ENCODE measurements around the gene MMEL1.
"Not testable (repeated sequence)": the region's sequence is repeated elsewhere in the genome, so short reads cannot be mapped to it uniquely, and the experiment has no call there.

MMEL1 gene

DNA sequence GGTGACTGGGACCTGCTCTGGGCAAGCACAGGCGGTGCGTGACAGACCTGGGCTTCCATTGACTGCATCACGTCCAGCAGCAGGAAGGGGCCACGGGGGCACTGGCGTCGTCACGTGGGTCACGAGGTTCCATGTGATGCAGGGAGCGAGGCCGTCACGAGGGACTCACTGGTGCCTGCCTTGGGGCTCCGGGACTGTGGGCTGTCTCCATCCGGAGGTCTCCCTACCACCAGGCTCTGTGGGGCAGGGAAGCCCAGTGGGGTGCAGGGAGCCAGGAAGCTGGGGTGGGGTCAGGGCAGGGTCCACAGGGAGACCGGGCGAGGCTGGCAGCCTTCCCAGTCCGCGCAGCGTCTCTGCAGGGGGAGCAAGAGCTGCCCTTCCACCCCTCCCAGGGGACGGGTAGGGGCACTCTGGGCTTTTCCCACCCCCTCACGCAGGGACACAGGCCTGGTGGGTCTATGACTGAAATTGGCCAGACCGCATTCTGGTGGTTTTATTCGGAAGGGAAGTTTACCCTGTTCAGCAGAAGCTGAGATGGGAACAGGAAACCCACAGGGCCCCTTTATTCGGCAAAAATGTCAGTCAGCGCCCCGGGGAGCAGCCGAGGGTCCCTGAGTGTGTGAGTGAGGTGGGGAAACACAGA is 77.1 kb downstream of the MMEL1 start:
- peak; percentile 74 to 78 for DNase-seq

DNA sequence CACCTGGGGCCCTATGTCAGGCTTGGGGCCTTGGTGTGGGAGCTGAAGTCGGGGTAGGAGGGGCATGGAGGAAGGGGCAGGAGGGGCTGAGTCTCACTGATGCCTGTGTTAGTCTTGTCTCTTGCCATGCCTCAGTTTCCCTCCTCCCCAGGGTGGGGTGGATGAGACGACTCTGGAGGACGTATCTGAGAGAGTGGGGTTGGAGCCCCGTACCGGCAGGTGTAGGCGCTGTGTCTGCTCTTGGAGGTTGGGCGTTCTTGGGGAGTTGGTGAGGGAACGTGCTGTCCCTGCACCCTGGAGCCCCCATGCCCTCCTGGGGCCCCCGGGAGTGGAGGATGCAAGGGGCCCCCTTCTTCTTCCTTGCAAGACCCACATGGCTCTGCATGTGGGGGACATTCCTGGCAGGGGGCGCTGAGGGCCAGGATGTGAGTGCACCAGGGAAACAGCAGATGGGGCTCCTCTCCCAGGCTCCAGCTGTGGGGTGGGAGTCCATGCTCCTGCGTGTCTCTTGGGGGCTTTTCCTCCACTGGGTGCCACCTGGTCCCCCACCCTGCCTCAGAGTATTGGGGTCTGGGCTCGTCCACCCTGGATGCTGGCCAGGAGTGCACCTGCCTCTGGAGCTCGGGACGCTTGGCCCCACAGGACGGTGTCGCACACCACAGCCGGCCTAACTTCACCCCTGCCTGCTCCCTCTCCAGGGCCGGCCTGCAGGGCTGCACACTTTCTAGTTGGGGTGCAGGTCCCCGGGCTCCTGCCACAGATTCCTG is 78.0 kb downstream of the MMEL1 start:
- peak; percentile 64 for DNase-seq

DNA sequence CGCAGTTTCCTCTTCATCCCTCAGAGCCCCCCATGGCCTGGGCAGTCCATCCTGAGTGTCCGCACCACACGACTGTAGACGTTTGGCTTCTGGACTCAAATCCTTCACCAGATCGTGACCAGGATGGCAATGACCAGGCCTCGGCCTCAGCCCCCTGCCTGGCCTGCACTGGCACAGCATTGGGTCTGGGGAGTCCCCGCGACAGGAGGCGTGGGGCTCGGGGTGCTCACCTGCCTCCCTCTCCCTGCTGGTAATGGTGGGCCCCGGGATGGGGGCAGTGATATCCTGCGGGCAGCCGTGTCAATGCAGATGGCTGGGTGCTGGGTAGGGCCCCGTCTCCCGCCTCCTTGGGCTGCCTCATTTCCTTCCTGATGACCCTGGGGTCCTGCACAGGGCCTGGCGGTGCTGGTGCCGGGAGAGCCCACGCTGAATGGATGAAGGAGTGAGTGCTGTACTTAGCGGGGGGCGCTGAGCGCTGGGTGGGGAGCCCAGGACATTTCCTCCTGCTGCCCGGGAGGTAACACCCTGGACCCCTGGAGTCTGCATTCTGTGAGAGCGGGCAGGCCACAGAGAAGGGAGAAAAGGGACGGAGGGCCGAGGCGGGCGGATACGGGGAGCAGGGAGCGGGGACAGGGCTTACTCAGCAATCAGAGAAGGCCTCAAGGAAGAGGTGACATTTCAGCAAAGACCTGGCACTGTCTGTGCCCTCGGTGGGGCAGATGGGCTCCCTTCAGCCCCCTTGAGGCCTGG is 78.8 kb downstream of the MMEL1 start:
- DNase-seq = no peak

DNA sequence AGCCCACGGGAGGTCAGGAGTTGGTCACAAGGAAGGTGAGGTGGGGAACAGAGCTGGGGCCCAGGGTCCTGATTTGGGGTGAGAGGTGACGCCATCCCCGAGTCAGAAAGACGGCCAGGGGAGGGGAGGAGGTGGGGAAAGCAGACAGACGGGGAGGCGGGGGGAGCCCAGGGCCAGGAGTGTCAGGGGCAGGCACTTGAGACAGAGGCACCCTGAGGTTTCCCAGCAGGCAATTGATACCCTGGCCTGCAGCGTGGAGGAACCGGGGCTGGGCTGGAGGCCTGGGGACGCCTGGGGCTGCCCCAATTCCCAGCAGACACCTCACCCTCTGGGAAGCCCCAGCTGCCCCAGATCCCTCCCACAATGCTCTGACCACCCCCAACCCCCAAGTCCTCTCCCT is 79.7 kb downstream of the MMEL1 start:
- DNase-seq = not testable (repeated sequence)

DNA sequence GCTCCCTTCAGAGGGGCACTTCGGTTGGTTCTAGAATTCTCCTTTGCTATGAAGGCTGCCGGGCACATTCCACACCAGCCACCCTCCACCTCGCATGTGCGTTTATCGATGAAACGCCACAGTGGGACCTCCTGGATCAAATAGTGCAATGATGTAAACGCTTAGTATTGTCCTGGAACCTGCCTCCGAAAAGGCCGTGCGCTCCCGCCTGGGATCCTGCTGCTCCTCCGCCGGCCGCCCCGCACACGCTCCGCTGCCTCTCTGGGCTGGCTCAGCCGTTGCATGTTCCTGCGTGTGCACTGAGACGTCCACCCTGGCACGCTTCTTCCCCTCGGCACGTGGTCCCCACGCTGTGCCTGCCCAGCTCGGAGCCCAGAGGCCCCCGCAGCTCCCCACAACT is 80.6 kb downstream of the MMEL1 start:
- DNase-seq = no peak

DNA sequence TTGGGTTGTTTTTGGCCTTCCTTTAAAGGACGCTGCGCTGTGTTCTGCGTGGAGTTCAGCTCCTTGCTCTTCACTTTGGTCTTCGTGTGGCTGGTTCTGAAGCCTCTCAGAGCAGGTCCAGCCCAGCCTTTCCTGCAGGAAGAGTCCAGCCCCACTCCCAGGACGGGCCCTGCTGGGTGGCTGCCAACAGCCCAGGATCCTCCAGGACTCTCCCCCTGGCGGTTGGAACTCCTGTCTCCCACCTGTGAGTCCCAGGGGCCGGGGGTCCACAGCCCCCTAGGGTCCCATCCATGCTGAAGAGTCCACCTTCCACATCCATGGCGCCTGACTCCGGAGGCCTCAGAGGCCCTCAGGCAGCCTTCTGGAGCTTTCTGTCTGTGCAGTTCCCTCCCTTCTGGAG is 81.3 kb downstream of the MMEL1 start:
- DNase-seq = not testable (repeated sequence)

DNA sequence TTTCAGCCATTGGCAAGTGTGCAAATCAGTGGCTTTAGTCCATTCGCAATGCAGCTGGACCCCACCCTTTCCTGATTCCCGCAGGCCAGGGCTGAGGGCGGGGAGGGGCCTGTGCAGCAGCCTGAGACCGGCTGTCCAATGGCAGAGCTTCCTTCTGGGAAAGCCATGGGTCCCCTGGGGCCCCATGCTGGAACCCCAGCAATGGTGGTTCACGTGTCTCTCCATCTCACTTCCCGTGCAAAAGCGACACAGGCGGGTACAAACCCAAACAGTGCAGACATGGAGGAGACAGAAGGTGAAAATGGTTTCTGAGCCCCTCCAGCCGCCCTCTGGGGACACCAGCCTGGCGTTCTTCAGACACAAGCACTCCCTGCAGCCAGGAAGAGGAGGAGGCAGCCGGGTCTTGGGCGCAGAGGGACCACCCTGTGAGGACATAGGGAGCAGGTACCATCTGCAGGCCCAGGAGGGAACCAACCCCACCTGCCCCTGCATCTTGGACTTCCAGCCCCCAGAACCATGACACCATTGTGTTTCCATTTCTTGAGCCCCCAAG is 82.4 kb downstream of the MMEL1 start:
- DNase-seq = not testable (repeated sequence)

DNA sequence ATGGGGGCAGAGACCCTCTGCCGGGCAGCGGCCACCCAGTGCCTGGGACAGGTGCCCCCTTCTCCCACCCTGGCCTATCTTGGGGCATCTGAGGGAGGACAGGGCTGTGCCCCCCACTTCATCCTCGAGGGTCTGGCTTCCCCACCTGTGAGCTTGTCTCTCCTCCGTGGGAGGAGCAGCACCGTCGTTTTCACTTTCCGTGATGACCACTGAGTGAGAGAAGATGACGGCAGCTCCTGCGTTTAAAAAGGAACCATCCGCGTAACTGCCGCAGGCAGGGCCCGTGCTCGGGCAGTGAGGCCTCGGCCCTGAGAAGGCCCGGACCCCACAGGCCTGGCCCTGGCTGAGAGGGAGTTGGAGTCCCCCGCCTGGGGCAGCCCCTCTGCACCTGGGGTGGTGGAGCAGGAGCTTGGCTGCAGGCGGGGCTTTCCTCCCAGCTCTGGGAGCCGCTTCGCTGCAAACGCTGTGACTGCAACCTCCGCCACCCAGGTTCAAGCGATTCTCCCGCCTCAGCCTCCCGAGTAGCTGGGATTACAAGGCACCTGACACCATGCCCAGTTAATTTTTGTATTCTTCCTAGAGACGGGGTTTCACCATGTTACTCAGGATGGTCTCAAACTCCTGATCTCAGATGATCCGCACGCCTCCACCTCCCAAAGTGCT is 83.3 kb downstream of the MMEL1 start:
- DNase-seq = not testable (repeated sequence)

DNA sequence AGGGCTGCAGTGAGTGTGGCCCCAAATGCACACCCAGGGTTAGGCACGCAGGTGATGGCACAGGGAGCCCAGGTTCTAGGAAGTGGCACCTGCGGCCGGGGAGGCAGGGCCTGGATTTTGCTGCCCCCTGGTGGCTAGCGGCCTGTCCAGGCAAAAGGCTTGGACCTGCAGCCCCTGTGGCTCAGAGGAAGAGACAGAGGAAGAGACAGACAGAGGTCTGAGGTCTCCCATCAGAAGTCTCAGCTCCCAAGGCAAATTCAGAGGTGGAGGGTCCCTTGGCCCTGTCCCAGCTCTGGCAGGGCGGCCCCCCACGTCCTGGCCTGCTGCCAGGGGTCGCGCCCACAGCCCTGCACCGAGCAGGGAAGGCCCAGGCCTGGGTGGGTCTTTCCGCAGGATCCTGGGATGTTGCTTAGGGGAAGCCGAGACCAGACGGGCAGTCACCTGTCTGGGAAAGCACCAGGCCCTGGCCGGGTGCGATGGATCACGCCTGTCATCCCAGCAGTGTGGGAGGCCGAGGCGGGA is 84.7 kb downstream of the MMEL1 start:
- peak; percentile 87 to 89 for DNase-seq

DNA sequence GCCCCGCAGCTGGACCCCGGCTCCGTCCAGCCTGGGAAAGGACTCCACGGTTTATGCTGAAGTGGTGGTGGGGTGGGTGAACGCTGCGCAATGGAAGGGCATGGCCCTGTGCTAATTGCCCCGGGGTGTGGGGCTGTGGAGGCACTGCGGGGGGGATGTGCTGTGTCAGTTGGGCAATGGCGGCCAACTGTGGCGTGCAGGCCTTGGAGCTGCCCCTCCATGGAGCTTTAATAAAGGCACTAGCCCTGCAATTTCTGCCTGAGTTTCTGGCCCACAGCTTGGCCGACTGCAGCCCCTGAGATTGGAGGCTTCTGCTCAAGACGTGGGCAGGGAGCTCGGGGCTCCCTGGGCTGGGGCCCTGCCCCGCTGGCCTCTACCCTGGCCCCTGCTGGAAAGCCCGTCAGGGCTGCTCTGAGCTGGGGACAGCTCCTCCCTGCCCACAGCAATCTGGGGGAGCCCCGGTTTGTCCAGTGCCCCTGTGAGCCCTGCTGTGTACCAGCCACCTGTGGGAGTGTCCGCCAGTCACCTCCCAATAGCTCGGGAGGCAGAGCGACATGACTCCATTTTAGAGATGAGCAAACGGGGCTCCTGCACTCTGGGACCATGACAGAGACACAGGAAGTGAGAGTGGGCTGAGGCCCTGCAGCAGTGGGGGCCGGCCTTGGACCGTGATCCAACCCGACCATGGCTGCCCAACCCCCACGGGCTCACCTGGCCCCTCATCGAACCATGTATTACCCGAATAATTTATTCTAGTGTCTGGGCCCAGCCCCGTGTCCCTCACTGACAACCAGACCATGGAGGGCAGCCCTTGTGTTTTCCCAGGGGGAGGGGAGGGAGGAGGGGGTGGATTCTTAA is 85.4 kb downstream of the MMEL1 start:
- no peak for DNase-seq

DNA sequence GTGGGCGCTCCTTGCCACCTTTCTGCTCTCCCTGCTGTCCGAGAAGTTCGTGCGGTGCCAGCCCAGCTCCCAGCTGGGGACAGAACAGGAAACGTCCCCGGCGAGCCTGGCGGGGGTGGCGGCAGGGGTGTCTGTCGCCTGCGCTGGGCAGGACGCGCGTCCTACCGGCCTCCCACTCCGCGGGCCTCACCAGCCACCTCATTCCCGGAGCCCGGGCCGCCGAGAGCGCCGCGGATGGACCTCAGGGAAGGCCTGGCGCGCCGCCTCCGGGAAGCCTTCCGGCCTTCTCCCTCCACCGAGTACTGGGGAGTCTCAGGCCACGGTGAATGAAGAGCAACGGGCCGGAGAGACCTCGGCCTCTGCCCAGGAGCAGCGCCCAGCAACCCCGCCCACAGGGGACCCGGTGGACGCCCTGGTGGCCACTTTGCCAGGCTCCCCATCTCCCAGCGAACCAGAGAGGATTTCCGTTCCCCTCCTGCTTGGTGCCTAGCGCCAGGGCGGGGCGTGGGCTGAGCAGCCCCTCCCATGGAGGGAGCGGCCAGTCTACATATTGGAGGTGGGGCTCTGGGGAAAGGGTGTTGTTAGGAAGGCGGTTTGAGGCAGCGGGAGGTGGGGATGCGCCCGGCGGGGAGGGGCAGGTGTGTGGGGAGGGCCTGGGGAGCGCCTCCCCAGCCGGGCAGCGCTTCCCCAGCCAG is 86.2 kb downstream of the MMEL1 start:
- peak; percentile 86 to 91 for DNase-seq

DNA sequence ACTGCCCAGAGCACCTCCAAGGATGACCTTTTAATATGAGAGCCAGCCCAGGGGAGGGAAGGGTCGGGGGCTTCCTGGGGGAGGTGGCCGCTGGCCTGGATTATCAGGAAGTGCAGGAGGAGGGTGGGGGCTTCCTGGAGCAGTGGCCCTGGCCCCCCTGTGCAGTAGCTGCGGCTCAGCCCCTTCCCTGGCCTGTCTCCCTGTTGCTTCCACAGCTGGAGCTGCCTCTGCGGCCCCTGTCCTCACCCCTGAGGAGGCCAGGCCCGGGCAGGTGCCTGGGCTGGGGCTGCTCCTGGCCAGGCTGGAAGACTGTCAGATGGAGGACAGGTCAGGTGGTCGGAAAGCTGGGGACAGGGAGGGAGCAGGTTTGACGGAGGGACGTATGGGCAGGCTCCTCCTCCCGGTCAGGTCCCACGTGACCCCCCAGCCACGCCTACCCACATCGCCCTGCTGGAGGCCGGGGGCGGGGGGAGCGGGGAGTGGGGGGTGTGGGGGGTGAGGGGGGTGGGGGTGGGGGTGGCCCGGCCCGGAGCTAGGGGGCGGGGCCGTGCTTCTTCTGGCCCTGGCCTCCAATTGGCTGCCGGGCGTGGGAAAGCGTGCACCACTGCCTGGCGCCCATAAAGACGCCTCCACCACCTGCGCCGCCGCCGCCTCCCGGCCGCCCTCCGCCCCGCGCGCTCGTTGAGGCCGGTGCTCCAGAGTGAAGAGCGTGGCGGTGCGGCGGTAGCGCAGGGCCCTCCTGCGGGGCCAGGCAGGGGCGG is 86.9 kb downstream of the MMEL1 start:
- peak; percentile 94 to 95 for DNase-seq

DNA sequence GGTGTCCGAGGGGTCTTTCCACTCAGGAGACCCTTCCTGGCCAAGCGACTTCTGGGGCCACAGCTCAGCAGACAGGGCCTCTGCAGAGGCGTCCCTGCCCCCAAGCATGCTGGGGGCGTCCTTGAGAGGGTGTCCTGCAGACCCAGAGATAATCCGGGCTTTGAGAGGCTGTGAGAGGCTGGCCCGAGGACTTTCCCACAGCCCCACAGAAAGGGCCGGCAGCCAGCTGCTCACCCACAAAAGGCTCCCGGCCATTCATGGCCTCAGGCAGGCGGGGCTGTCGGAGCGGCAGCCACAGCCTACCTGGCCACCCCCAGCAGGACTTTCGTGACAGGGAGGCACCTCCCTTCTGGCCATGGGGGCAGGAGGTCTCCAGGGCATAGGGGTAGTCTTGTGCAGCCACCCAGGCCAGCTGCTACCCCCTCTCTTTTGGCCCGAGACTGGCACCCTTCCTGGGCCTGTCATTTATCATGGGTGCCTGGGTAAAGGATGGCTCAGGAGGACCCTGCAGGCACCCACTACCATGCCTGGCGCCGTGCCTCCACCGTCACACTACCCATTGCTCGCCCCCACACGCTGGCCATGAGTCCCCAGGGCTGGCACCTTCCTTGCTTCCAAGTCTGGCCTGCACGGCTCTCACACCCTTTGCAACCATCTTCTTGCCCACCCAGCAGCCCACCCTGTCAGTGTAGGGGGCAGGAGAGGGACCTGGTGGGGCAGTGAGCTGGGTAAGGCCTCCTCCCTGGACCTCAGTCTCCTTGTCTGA is 87.8 kb downstream of the MMEL1 start:
- no peak for DNase-seq

DNA sequence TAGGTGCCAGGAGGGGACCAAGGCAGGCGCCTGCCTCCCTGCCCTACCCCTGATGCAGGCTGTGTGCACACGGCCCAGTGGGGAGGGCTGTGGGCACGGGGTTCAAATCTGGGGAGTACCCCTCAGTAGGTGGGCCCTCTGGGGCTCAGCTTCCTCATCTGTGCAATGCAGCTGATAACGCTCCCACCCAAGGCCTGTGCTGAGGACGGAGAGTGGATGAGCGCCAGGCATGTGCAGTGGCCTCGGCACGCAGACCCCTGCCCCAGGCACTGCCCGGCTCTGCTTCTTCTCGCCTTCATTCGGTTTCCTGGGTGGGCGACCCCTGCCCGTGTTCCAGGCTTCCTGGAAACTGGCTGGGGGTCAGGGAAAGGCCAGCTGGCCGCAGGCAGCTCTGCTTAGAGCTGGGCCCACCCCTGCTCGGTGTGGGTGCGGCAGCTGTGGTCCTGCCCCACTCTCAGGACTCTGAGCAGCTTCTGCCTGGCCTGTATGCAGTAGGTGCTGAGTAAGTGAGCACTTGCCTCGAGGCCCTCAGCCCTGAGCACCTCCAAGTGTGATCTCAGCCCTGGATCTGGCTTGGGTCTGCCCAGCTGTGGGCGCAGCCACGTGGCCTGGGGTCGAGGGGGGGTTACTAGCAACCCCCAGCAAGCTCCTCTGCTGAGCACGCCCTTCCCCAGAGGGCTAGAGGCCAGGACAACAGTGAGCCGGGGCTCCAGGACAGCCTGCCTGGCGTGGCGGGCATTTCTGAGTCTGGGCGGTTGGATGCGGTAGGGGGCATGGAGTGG is 88.5 kb downstream of the MMEL1 start:
- no peak for DNase-seq

DNA sequence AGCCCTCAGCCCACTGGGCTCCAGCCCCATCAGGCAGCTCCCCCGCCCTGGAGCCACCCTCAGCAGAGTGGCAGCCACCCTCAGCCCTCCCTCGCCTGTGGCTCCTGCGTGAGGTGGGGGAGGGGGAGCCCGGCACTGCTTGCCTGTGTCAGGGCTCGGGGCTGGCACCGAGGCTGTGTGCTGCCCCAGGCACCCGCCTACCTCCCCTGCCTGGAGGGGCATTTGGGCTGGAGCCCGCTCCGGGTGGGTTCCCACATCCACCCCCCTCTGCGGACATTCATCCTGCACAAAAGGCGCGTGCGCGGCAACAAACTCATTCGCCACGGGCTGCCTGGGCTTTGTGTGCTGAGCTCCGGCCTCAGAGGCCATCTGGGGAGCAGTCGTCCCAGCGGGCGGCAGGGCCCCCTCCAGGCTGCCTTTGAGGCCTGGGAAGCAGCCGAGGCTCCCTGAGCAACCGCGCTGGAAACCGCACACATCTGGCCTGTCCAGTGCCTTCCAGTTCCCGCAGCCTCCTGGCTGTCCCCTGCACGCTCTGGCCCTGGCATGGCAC is 89.2 kb downstream of the MMEL1 start:
- DNase-seq = peak; percentile 37 to 55

DNA sequence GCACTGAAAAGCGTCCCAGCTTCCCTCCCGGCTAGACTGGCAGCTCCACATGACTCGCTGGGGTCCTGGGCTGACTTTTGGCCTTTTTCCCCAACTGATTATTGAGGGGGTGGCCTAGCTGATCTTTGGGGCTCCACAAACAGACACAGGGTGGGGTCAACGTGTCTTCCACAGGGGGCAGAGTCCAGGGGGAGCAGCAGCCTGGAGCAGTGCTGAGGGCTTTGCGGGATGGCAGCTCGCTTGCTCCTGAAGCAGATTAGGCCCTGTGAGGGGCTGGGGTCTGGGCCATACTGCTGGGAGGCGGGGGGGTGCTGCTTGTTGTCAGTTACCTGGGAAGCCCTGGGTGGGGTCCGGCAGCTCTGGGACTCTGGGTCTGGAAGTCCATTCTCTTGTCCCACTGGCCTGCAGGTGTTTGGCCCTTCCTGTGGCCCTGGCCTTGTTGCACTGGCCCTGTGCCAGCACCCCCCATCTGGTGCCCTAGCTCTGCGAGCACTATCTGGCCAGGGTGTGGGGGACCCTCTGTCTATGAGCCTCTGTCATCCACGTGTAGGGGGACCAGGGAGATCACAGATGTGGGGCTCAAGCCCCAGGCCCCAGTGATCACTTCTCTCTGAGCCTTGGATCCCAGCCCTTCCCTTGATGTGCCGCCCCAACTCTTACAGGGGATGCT is 90.4 kb downstream of the MMEL1 start:
- DNase-seq = no peak

DNA sequence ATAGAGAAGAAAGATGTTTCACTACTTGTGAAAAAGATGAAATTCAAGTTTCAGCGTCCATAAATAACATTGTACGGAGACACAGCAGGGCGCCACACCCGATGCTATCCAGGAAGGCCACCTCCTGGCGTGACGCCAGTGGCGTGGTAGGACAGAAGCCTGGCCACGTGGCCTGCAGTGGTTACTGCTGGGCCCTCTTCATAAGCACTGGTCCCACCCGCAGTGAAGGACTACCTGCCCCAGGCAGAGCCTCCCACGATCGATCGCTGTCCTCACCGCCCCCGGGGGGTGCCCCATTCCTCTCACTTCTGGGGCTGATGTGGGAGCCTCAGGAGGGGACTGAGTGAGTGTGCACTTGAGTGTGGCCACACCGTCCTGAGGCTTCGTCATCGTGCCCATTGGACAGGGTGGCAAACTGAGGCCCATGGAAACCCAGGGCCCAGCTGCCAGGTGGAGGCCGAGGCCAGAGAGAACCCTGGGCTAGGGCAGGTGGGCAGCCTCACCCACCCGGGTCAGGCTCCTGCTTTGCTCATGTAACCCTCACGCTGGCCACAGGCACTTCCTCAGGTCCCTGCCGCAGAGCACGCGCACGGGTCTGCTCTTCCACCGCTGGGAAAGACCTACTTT is 91.1 kb downstream of the MMEL1 start:
- no peak for DNase-seq

Data from CD4-positive, alpha-beta T cell treated with Interferon alpha-2 for 1 hour (primary cell).